GM19438 (cell line): ENCODE data around the gene LARP1.
"Not testable (repeated sequence)": the region's sequence is repeated elsewhere in the genome, so short reads cannot be mapped to it uniquely, and the experiment has no call there.

Experiments
- ATAC-seq: cut with Tn5 transposase; IDR thresholded peaks from one replicate; pipeline ENCODE4 v1.9.1; 2021; ENCODE audit warnings: low read depth; ENCODE audit not compliant: unreplicated experiment

The LARP1 gene

DNA sequence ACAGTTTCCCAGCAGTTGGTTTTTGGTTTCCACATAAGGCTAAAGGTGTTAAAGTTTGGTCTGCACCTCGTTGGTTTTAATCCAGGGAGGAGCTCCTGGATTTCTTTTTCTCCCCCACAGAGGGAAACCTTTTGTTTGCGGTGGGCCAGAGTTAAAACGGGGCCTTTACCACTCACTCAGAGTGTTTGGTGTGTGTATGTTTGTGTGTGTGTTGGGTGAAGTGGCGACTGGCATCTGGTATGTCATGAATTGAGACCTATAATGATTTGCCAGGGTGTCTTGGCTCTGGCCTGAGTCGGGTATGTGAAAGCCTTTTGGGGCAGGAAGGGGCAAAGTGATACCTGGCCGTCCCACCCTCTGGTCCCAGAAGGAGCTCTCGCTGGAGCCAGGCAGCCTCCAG is 64.4 kb downstream of the LARP1 start:
- ATAC-seq = no peak

- ATAC-seq = no peak
Measured at GRCh38 chr5:154820383-154820782, 65.2 kb downstream of the LARP1 start.

- not testable (repeated sequence) for ATAC-seq
Measured at GRCh38 chr5:154822896-154823295, 67.7 kb downstream of the LARP1 start.

- ATAC-seq = no peak
Measured at GRCh38 chr5:154823605-154824004, 68.4 kb downstream of the LARP1 start.

DNA sequence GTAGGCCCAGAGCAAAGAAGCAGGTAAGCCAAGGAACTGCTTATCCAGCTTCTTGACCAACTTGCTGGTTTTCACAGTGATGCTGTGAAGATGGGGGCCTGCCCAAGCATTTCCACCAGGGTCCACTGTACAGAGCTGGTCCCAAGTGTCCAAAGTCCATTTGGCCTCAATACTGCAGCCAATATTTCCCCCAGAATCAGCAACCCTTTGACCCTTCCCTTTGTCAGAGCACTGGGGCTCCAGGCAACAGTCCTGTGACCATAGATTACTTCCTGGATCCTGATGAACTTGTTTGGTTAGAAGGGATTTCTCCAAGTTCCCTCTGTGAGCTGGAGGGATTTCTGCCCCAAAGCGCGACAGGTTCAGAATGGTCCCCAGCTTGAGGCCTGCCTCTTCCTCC is 68.9 kb downstream of the LARP1 start:
- ATAC-seq = no peak

GRCh38 chr5:154829181-154829588 is 74.0 kb downstream of the LARP1 start:
- ATAC-seq = no peak

GRCh38 chr5:154829589-154830218 is 74.5 kb downstream of the LARP1 start:
- no peak for ATAC-seq

DNA sequence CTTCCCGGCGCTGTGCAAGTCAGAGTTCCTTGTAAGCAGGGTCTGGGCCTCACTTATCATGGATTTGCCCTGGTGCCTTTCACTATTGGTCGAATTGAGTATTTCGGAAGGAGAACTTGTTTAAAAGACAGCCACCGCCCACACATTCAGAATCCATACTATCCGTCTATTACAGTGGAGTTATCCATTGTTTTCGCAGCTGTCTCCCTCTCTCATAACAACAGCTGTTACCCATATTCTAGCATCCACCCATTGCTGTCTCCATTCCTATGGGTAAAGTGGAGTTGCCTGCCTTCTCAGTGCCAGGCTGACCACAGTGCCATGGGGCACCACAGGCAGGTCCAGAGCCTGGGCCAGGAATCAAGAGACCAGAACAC is 75.0 kb downstream of the LARP1 start:
- ATAC-seq = no peak

GRCh38 chr5:154830596-154830995 is 75.4 kb downstream of the LARP1 start:
- no peak for ATAC-seq

GRCh38 chr5:154831451-154831850 is 76.3 kb downstream of the LARP1 start:
- no peak for ATAC-seq

GRCh38 chr5:154832804-154833203 is 77.6 kb downstream of the LARP1 start:
- ATAC-seq = not testable (repeated sequence)

DNA sequence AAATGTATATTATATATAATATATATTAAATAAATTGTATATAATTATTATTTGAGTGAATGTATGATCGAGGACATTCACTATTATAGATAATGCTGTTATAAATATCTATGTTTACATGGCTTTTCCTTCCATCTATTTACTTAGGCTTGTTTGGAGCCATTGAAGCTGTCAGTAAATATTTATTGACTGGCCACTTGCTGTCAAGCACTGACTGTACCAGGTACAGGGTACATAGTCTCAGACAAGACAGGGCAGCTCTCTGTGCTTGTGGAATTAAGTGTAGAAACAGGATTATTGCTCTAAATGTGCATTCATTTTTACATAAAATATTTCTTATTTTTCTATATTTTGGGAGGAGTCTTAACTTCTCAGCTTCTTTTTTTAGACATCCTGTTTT is 78.9 kb downstream of the LARP1 start:
- ATAC-seq = no peak

DNA sequence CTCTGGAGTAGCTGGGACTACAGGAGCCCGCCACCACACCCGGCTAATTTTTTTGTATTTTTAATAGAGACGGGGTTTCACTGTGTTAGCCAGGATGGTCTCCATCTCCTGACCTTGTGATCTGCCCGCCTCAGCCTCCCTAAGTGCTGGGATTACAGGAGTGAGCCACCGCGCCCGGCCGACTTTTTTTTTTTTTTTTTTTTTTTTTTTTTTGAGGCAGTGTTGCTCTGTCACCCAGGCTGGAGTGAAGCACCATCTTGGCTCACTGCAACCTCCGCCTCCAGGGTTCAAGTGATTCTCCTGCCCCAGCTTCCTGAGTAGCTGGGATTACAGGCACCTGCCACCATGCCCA is 80.5 kb downstream of the LARP1 start:
- not testable (repeated sequence) for ATAC-seq

DNA sequence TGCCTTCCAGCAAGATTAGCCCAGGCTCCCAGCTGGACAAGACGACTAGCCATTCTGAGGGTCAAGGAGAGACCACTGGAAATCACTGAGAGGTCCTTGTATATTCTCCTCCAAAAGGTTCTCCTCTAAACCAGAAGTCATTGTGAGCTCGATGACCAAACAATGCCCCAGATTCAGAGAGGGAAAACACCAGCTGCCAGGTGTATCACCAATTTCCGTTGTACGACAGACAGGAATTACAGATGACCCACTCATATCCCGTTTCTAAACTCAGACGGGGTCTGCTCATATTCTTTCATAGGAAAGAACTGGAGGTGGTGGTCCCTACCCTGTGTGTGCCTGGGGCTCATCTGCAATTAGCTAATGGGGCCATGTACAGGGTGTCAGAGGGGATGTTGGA is 81.0 kb downstream of the LARP1 start:
- ATAC-seq = no peak

GRCh38 chr5:154837009-154837901 is 82.1 kb downstream of the LARP1 start:
- no peak for ATAC-seq

DNA sequence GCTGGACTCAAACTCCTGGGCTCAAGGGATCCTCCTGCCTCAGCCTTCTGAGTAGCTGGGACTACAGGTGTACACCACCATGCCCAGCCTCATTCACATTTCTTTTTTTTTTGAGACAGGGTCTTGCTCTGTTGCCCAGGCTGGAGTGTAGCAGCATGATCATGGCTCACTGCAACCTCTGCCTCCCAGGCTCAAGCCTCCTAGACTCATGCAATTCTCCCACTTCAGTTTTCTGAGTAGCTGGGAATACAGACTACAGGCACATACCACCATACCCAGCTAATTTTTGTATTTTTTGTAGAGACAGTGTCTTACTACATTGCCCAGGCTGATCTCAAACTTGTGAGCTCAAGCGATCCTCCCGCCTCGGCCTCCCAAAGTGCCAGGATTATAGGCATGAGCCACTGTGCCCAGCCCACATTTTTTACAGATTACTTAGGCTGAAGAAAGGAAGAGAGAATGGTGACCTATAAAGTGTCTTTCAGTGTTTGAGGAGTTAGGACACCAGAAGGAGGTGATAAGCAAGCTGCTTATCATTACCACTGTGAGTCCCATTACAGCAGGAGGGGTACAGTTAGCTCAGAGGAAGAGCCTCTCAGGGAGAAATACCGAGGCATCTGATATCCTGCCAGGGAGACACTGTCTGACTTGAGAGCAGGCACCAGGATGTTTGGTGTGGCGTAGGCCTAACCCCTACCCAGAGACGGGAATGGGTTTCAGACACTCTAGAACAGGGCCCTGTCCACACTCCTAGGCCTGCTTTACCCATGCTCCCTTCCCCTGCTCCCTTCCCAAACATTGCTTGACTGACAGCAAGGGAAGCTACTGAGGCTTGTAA is 85.5 kb downstream of the LARP1 start:
- no peak for ATAC-seq

DNA sequence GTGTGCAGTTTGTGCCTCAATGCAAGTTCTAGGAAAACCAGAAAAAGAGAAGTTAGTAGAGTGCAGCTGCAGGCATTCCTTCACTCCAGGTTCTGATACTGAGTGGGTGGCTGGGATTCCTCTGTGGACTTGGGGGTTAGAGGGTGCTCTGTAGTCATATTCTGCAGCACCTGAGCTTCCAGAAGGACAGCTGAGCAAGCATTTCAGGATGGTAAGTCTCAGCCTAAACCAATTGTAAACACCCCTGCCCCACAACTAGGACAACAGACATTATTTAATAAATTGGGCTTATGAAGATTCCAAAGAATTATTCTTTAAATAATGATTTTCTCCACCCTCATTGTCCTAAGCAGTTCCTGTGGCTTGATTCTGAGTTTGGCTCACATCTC is 86.1 kb downstream of the LARP1 start:
- ATAC-seq = no peak

DNA sequence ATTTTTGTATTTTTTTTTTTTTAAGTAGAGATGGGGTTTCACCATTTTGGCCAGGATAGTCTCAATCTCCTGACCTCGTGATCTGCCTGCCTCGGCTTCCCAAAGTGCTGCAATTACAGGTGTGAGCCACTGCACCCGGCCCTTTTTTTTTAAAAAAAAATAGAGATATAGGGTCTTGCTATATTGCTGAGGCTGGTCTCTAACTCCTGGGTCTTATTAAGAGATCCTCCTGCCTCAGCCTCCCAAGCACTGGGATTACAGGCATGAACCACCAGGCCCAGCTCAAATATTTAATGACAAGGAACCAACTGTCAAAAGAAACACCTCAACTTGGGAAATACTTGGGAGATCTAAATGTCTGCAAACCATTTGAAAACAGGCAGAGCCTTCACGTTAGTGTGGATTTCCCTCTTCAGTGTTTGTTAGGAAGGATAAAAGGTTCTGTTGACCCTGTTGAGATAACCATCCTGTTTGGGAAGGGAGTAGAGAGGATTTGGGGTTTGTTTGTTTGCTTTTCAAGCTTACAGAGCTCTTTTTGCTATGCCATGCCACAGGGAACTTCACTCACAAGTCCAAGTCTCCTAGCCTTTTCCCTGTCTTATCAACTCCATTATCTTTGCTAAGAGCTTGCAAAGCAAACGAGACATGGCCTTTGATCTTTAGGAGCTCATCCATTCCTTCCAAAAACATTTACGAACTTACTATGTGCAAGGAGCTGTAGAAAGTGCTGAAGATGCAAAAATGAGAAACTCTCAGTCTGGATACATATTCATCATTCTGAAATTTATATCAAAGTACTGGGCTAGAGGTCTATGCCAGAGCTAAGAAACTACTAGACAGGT is 87.7 kb downstream of the LARP1 start:
- no peak for ATAC-seq

GRCh38 chr5:154844809-154845208 is 89.6 kb downstream of the LARP1 start:
- ATAC-seq = no peak

GRCh38 chr5:154849264-154849785 is 94.1 kb downstream of the LARP1 start:
- ATAC-seq = no peak
